Measurements from ENCODE around the gene DYNLL1.

GRCh38 chr12:120539303-120539702 lies 43.4 kb downstream of the DYNLL1 start:
- no peak for TF ChIP-seq POLR2A (IDR thresholded peaks at IDR 0.05; ENCODE audit: low read length)
- no peak for TF ChIP-seq CTCF (IDR thresholded peaks at IDR 0.05)
- TF ChIP-seq, protein P1, sequence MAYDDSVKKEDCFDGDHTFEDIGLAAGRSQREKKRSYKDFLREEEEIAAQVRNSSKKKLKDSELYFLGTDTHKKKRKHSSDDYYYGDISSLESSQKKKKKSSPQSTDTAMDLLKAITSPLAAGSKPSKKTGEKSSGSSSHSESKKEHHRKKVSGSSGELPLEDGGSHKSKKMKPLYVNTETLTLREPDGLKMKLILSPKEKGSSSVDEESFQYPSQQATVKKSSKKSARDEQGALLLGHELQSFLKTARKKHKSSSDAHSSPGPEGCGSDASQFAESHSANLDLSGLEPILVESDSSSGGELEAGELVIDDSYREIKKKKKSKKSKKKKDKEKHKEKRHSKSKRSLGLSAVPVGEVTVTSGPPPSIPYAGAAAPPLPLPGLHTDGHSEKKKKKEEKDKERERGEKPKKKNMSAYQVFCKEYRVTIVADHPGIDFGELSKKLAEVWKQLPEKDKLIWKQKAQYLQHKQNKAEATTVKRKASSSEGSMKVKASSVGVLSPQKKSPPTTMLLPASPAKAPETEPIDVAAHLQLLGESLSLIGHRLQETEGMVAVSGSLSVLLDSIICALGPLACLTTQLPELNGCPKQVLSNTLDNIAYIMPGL (CRISPR knock-in tag; IDR thresholded peaks at IDR 0.05; ENCODE audit: borderline replicate concordance) = no peak
- no peak for TF ChIP-seq MYC (IDR thresholded peaks at IDR 0.05; ENCODE audit: borderline replicate concordance, low read length)
- no peak for TF ChIP-seq NR3C1 (IDR thresholded peaks at IDR 0.05)

Data from A549 (cell line).